Measurements from ENCODE around the gene CGGBP1.

The CGGBP1 gene

GRCh38 chr3:88058581-88059379, at the start of gene CGGBP1, which contains the start of gene ZNF654:
TSS of gene CGGBP1 (minus strand) at chr3:88059005. CDS start at chr3:88055976, 3,029 bp downstream.
TSS of gene ZNF654 (plus strand) at chr3:88059255. CDS start at chr3:88059320, 65 bp downstream.
- peak; percentile 99 for DNase-seq

GRCh38 chr3:88105325-88105724, 46.5 kb upstream of the CGGBP1 start:
- no peak for DNase-seq

GRCh38 chr3:88101142-88101541, 42.3 kb upstream of the CGGBP1 start:
- DNase-seq, result no peak

GRCh38 chr3:88093266-88093665, 34.5 kb upstream of the CGGBP1 start:
- no peak for DNase-seq

GRCh38 chr3:88092270-88092669, 33.5 kb upstream of the CGGBP1 start:
- no peak for DNase-seq

- no peak for DNase-seq
Observed at GRCh38 chr3:88090681-88091080, 31.9 kb upstream of the CGGBP1 start.

GRCh38 chr3:88084097-88084501, 25.3 kb upstream of the CGGBP1 start:
- no peak for DNase-seq

- DNase-seq, result no peak
Observed at GRCh38 chr3:88082854-88083253, 24.0 kb upstream of the CGGBP1 start.

GRCh38 chr3:88078932-88079331, 20.1 kb upstream of the CGGBP1 start:
- no peak for DNase-seq

- no peak for DNase-seq
Observed at GRCh38 chr3:88076712-88077111, 17.9 kb upstream of the CGGBP1 start.

- no peak for DNase-seq
Observed at GRCh38 chr3:88075497-88075896, 16.7 kb upstream of the CGGBP1 start.

- DNase-seq, result no peak
Observed at GRCh38 chr3:88075072-88075471, 16.3 kb upstream of the CGGBP1 start.

- DNase-seq, result no peak
Observed at GRCh38 chr3:88061746-88062145, 2.9 kb upstream of the CGGBP1 start.

- DNase-seq, result peak; percentile 52
Observed at GRCh38 chr3:88059380-88060170, 770 bp upstream of the CGGBP1 start.

GRCh38 chr3:88058306-88058580, 562 bp downstream of the CGGBP1 start:
- DNase-seq, result no peak

GRCh38 chr3:88057630-88058305, 1.0 kb downstream of the CGGBP1 start:
- no peak for DNase-seq

GRCh38 chr3:88046766-88047165, 12.0 kb downstream of the CGGBP1 start:
- DNase-seq, result no peak

- DNase-seq, result no peak
Observed at GRCh38 chr3:88044411-88044810, 14.4 kb downstream of the CGGBP1 start.

GRCh38 chr3:88041005-88041404, 17.8 kb downstream of the CGGBP1 start:
- DNase-seq, result peak; percentile 58

- no peak for DNase-seq
Observed at GRCh38 chr3:88040529-88040928, 18.3 kb downstream of the CGGBP1 start.

GRCh38 chr3:88038566-88038965, 20.2 kb downstream of the CGGBP1 start:
- no peak for DNase-seq

GRCh38 chr3:88036221-88036620, 22.6 kb downstream of the CGGBP1 start:
- no peak for DNase-seq

- no peak for DNase-seq
Observed at GRCh38 chr3:88034491-88035275, 24.1 kb downstream of the CGGBP1 start.

Data from islet precursor cell (in vitro differentiated cells).